ENCODE data around the gene TTC16. TPM values are rescaled to one million over a fixed set of nuclear protein-coding genes. Genes with fewer than 3 reads are reported as not detected.

TTC16 gene
- total and polyA plus RNA-seq, 8 donors, result 0.08 to 0.12 TPM; not detected in 6

GRCh38 chr9:127693143-127693542, 22.7 kb upstream of the TTC16 start:
- TF ChIP-seq POLR2AphosphoS5 (IDR thresholded peaks at IDR 0.05) (no peak), EP300 (IDR thresholded peaks at IDR 0.05) (no peak), CTCF (IDR thresholded peaks at IDR 0.05) (no peak), POLR2A (IDR thresholded peaks at IDR 0.05) (no peak)
- Histone ChIP-seq H3K4me1 (no peaks in the 10 kb centered on the region), H3K9me3 (no peaks in the 10 kb centered on the region), H3K36me3 (peaks cover 0 to 56% (median 38%) of the 10 kb centered on the region in 4 donors), H3K27me3 (no peaks in the 10 kb centered on the region), H3K27ac (no peak overlapping the region), H3K4me3 (no peak overlapping the region)
- intact Hi-C loops (cut with DNase I; ENCODE audit: low total_unique reads), result no loop called here
- no peak for DNase-seq
- WGBS, 5 donors, result 82 to 91% (median 87%) methylated on average over 10 of the region's 10 CpGs

- H3K4me1 ChIP-seq, result no peaks in the 10 kb centered on the region
- TF ChIP-seq CTCF (IDR thresholded peaks at IDR 0.05), result no peak
- no peak for TF ChIP-seq POLR2A (IDR thresholded peaks at IDR 0.05)
- no peak for TF ChIP-seq EP300 (IDR thresholded peaks at IDR 0.05)
- TF ChIP-seq POLR2AphosphoS5 (IDR thresholded peaks at IDR 0.05), result no peak
- no peak overlapping the region for H3K4me3 ChIP-seq
- intact Hi-C loops (cut with DNase I; ENCODE audit: low total_unique reads), result no loop called here
- no peak overlapping the region for H3K27ac ChIP-seq
- WGBS, 5 donors, result 87 to 93% (median 91%) methylated on average over 4 of the region's 4 CpGs
- peaks cover 0 to 51% (median 34%) of the 10 kb centered on the region in 4 donors for H3K36me3 ChIP-seq
- no peaks in the 10 kb centered on the region for H3K27me3 ChIP-seq
- no peak for DNase-seq
- H3K9me3 ChIP-seq, result no peaks in the 10 kb centered on the region
Observed at GRCh38 chr9:127693697-127694096, 22.2 kb upstream of the TTC16 start.

- H3K4me3 ChIP-seq, result no peak overlapping the region
Observed at GRCh38 chr9:127694890-127695720, 20.8 kb upstream of the TTC16 start.

GRCh38 chr9:127697575-127697974, 18.3 kb upstream of the TTC16 start:
- Histone ChIP-seq H3K4me1 (peaks cover 0 to 25% (median 13%) of the 10 kb centered on the region in 4 donors), H3K4me3 (no peak overlapping the region), H3K36me3 (peaks cover 0 to 13% (median 4%) of the 10 kb centered on the region in 4 donors), H3K9me3 (no peaks in the 10 kb centered on the region), H3K27ac (peak overlapping the region in 1 of 5 donors; percentile 8), H3K27me3 (no peaks in the 10 kb centered on the region)
- no peak for DNase-seq
- 80 to 87% (median 85%) methylated on average over 5 of the region's 5 CpGs for WGBS, 5 donors
- TF ChIP-seq CTCF (IDR thresholded peaks at IDR 0.05), result no peak
- TF ChIP-seq EP300 (IDR thresholded peaks at IDR 0.05), result no peak
- no peak for TF ChIP-seq POLR2AphosphoS5 (IDR thresholded peaks at IDR 0.05)
- TF ChIP-seq POLR2A (IDR thresholded peaks at IDR 0.05), result no peak
- intact Hi-C loops (cut with DNase I; ENCODE audit: low total_unique reads), result no loop called here

More at GRCh38 chr9:127694890-127695720, 20.8 kb upstream of the TTC16 start:
- intact Hi-C loops (cut with DNase I; ENCODE audit: low total_unique reads), result no loop called here
- WGBS, 5 donors, result 61 to 67% (median 64%) methylated on average over 9 of the region's 9 CpGs
- Histone ChIP-seq H3K9me3 (no peaks in the 10 kb centered on the region), H3K4me1 (peaks cover 0 to 14% (median 10%) of the 10 kb centered on the region in 4 donors), H3K27me3 (no peaks in the 10 kb centered on the region), H3K27ac (no peak overlapping the region), H3K36me3 (peaks cover 0 to 38% (median 21%) of the 10 kb centered on the region in 4 donors)
- no peak for DNase-seq
- TF ChIP-seq CTCF (IDR thresholded peaks at IDR 0.05) (no peak), EP300 (IDR thresholded peaks at IDR 0.05) (no peak), POLR2A (IDR thresholded peaks at IDR 0.05) (no peak), POLR2AphosphoS5 (IDR thresholded peaks at IDR 0.05) (no peak)
